ENCODE results near the gene RASGEF1C. TPM values are rescaled to one million over a fixed set of nuclear protein-coding genes. Genes with fewer than 3 reads are reported as not detected.
A peak's percentile ranks its signal among the peaks of the same experiment; 100 is the strongest.
"Not testable (repeated sequence)": the region's sequence is repeated elsewhere in the genome, so short reads cannot be mapped to it uniquely, and the experiment has no call there.

RASGEF1C gene
- total RNA-seq, 1 donor: under 0.01 TPM

DNA sequence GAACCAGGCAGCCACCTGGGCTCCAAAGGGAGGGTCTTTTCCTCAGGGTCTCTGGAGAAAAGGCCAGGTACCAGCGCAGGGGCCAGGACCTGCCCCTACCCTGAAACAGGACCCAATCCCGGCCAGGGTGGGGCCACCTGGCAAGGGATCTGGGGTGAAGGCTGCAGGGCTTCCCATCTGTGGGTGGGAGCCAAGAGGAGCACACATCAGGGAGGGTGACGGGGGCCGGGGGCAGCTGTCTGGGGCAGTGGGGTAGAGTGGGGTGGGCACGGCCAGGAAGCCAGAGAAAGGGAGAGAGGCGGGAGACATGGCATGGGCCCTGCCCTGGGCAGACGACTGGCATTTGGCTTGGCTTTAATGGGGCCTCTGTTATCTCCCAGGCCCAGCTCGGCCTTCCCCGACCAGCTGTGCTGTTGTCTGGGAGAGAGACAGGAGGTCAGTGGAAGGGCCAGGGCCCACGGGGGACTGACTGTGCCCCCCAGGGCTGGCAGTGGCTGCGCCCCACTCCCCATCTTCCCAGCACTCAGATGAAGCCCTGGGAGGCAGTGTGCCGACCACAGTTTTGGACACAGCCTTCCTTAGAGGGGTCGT, 80.2 kb downstream of the RASGEF1C start:
- no peak overlapping the region for H3K27ac ChIP-seq (ENCODE audit: low read depth, low read length)
- TF ChIP-seq, protein P1, sequence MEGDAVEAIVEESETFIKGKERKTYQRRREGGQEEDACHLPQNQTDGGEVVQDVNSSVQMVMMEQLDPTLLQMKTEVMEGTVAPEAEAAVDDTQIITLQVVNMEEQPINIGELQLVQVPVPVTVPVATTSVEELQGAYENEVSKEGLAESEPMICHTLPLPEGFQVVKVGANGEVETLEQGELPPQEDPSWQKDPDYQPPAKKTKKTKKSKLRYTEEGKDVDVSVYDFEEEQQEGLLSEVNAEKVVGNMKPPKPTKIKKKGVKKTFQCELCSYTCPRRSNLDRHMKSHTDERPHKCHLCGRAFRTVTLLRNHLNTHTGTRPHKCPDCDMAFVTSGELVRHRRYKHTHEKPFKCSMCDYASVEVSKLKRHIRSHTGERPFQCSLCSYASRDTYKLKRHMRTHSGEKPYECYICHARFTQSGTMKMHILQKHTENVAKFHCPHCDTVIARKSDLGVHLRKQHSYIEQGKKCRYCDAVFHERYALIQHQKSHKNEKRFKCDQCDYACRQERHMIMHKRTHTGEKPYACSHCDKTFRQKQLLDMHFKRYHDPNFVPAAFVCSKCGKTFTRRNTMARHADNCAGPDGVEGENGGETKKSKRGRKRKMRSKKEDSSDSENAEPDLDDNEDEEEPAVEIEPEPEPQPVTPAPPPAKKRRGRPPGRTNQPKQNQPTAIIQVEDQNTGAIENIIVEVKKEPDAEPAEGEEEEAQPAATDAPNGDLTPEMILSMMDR (IDR thresholded peaks at IDR 0.05; ENCODE audit: extremely low read depth, low read depth, low read length): no peak
- no peaks in the 10 kb centered on the region for H3K9me3 ChIP-seq (ENCODE audit: low read depth, low read length)
- no peak overlapping the region for H2AFZ ChIP-seq (ENCODE audit: low read length)
- peak; percentile 65 for DNase-seq (ENCODE audit: insufficient read length, low spot score, missing footprints)
- H3K4me1 ChIP-seq (ENCODE audit: insufficient read depth, low read length): no peaks in the 10 kb centered on the region
- no peak overlapping the region for H3K4me3 ChIP-seq (ENCODE audit: insufficient read depth, low read length)
- H4K20me1 ChIP-seq (ENCODE audit: insufficient read depth, low read length): no peaks in the 10 kb centered on the region
- H3K27me3 ChIP-seq (ENCODE audit: insufficient read depth, low read length): peaks cover 17% of the 10 kb centered on the region
- H3K4me2 ChIP-seq (ENCODE audit: insufficient read depth, low read length): no peak overlapping the region
- H3K36me3 ChIP-seq (ENCODE audit: insufficient read depth, low read length): no peaks in the 10 kb centered on the region
- H3K79me2 ChIP-seq (ENCODE audit: insufficient read depth, low read length): no peaks in the 10 kb centered on the region

DNA sequence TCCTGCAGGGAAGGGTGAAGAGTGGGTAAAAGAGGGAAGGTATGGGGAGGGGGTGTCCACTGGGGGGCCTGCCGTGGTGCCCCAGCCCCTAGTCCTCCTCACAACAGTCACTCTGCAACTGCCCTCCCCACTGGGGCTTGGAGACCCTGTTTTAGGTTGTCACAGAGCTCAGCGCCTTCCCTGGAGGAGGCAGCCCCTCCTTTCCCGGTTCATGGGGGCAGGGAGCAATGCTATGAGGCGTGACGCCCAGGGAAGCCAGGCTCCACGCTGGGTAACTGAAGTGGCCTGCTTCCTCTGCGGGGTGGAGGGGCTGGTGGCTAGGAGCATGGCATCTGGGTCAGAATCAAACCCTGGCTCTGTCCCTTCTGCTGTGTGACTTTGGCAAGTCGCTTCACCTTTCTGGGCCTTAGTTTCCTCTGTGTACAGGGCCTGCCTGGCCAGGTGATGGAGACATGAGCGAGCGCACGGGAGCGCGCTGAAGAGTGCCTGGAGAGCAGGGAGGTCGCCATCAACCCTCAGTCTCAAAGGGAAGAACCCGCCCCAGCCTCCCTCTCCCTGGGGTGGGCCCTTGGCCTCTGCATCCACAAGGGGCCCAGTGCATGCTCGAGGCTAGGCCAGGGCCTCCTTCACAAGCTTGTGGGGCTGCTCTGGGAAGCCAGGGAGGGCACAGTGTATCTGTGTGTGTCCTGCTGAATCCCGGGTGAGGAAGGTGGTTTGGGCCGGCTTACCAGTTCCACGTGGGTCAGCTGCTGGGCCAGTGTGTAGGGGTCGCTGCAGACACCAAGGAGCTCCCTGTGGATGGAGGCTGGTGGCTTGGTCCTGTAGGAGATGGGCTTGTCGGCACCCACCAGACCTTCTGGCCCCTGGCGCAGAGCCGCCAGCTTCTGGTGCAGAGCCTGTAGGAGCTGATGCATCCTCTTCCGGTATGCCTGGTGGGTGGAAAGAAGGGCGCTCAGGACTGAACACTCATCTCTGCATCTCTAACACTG, 81.0 kb downstream of the RASGEF1C start:
- peaks cover 18% of the 10 kb centered on the region for H3K27me3 ChIP-seq (ENCODE audit: insufficient read depth, low read length)
- H3K4me3 ChIP-seq (ENCODE audit: insufficient read depth, low read length): no peak overlapping the region
- DNase-seq (ENCODE audit: insufficient read length, low spot score, missing footprints): peak; percentile 79
- H4K20me1 ChIP-seq (ENCODE audit: insufficient read depth, low read length): no peaks in the 10 kb centered on the region
- H3K4me1 ChIP-seq (ENCODE audit: insufficient read depth, low read length): no peaks in the 10 kb centered on the region
- no peaks in the 10 kb centered on the region for H3K36me3 ChIP-seq (ENCODE audit: insufficient read depth, low read length)
- no peak overlapping the region for H2AFZ ChIP-seq (ENCODE audit: low read length)
- H3K4me2 ChIP-seq (ENCODE audit: insufficient read depth, low read length): no peak overlapping the region
- TF ChIP-seq, protein P1 (IDR thresholded peaks at IDR 0.05; ENCODE audit: extremely low read depth, low read depth, low read length): no peak
- no peak overlapping the region for H3K27ac ChIP-seq (ENCODE audit: low read depth, low read length)
- H3K9me3 ChIP-seq (ENCODE audit: low read depth, low read length): no peaks in the 10 kb centered on the region
- no peaks in the 10 kb centered on the region for H3K79me2 ChIP-seq (ENCODE audit: insufficient read depth, low read length)

DNA sequence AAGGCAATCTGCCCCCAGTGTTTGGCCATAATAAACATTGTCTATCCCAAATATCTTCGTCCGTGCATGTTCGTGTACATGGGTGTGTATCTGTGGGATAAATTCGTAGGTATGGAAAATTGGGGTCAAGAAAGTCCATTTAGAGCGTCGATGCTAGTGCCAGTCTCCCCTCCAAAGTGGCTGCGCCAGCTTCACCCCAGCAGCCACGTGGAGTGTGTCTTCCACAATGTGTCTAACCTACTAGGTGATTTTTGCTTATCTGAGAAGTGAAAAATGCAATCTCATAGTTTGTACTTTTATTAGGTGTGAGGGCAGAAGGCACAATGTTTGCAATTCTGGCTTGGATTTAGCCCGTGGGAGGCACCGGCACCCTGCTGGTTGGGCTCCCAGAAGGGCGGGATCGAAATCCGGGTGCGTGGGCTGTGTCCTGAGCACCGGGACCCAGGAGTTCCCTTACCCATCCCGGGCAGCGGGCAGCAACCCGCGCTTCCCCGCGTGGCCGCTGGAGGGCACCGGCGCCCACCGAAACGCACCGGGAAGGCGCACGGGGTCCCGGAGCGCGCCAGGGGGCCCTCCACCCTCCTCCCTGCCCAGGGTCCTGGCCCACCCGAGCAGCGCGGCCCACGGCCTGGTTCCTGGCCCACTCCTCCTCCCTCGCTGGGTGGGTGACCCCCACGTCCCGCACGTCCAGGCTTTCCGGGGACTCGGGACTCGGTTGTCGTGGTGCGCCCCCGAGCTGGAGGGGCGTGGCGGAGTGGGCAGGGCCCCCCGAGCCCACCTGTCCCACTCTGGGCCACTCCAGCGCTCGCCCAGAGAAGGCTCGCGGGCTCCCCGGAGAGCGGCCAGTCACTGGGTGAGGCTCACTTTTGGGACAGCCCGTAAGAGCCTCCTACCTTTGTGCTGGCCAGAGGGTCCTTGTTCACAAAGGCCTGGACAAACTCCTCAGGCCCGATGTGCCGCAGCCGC, 82.0 kb downstream of the RASGEF1C start:
- H2AFZ ChIP-seq (ENCODE audit: low read length): no peak overlapping the region

DNA sequence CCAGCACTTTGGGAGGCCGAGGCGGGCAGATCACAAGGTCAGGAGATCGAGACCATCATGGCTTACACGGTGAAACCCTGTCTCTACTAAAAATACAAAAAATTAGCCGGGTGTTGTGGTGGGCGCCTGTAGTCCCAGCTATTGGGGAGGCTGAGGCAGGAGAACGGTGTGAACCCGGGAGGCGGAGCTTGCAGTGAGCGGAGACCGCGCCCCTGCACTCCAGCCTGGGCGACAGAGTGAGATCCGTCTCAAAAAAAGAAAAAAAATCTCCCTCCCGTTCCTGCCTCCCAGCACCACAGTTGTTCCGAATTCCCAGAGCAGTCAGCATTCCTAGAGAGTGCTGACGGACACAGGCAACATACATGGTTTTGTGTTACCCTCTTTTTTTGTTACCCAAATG, 82.9 kb downstream of the RASGEF1C start:
- H3K4me2 ChIP-seq (ENCODE audit: insufficient read depth, low read length); H3K36me3 ChIP-seq (ENCODE audit: insufficient read depth, low read length); H3K79me2 ChIP-seq (ENCODE audit: insufficient read depth, low read length); H2AFZ ChIP-seq (ENCODE audit: low read length); H3K4me1 ChIP-seq (ENCODE audit: insufficient read depth, low read length); H3K27ac ChIP-seq (ENCODE audit: low read depth, low read length); H3K9me3 ChIP-seq (ENCODE audit: low read depth, low read length); DNase-seq (ENCODE audit: insufficient read length, low spot score, missing footprints); H4K20me1 ChIP-seq (ENCODE audit: insufficient read depth, low read length); H3K4me3 ChIP-seq (ENCODE audit: insufficient read depth, low read length): not testable (repeated sequence)
- H3K27me3 ChIP-seq (ENCODE audit: insufficient read depth, low read length): peaks cover 21% of the 10 kb centered on the region

More for the DNA sequence above, 82.0 kb downstream of the RASGEF1C start:
- DNase-seq (ENCODE audit: insufficient read length, low spot score, missing footprints): peak; percentile 95
- no peaks in the 10 kb centered on the region for H3K79me2 ChIP-seq (ENCODE audit: insufficient read depth, low read length)
- no peaks in the 10 kb centered on the region for H4K20me1 ChIP-seq (ENCODE audit: insufficient read depth, low read length)
- no peaks in the 10 kb centered on the region for H3K9me3 ChIP-seq (ENCODE audit: low read depth, low read length)
- no peak overlapping the region for H3K4me3 ChIP-seq (ENCODE audit: insufficient read depth, low read length)
- H3K27me3 ChIP-seq (ENCODE audit: insufficient read depth, low read length): peaks cover 21% of the 10 kb centered on the region
- no peaks in the 10 kb centered on the region for H3K36me3 ChIP-seq (ENCODE audit: insufficient read depth, low read length)
- H3K4me1 ChIP-seq (ENCODE audit: insufficient read depth, low read length): no peaks in the 10 kb centered on the region
- H3K27ac ChIP-seq (ENCODE audit: low read depth, low read length): no peak overlapping the region
- TF ChIP-seq, protein P1 (IDR thresholded peaks at IDR 0.05; ENCODE audit: extremely low read depth, low read depth, low read length): peak; percentile 65
- peak overlapping the region; percentile 17 for H3K4me2 ChIP-seq (ENCODE audit: insufficient read depth, low read length)

DNA sequence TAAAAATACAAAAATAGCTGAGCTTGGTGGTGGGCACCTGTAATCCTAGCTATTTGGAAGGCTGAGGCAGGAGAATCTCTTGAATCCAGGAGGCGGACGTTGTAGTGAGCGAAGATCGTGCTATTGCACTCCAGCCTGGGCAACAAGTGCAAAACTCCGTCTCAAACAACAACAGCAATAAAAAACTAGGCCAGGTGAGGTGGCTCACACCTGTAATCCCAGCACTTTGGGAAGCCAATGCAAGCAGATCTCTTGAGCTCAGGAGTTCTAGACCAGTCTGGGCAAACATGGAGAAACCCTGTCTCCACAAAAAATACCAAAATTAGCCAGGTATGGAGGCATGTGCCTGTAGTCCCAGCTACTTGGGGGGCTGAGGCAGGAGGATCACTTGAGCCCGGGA, 84.3 kb downstream of the RASGEF1C start:
- not testable (repeated sequence) for H4K20me1 ChIP-seq (ENCODE audit: insufficient read depth, low read length); DNase-seq (ENCODE audit: insufficient read length, low spot score, missing footprints); H3K79me2 ChIP-seq (ENCODE audit: insufficient read depth, low read length); H2AFZ ChIP-seq (ENCODE audit: low read length); H3K9me3 ChIP-seq (ENCODE audit: low read depth, low read length); H3K4me2 ChIP-seq (ENCODE audit: insufficient read depth, low read length); H3K4me1 ChIP-seq (ENCODE audit: insufficient read depth, low read length); H3K4me3 ChIP-seq (ENCODE audit: insufficient read depth, low read length); H3K36me3 ChIP-seq (ENCODE audit: insufficient read depth, low read length); H3K27ac ChIP-seq (ENCODE audit: low read depth, low read length)
- H3K27me3 ChIP-seq (ENCODE audit: insufficient read depth, low read length): peaks cover 21% of the 10 kb centered on the region
